K562 (cell line): ENCODE results near the gene RABGAP1L. TPM values are rescaled to one million over a fixed set of nuclear protein-coding genes. Genes with fewer than 3 reads are reported as not detected.

ENCODE experiments used
- ARID1B ChIP-seq: fragments of 450-650 bp; IDR thresholded peaks from 2 replicates; pipeline ENCODE4 v1.6.1; 2016; ENCODE audit warnings: antibody characterized with exemption, mild to moderate bottlenecking, inconsistent platforms
- ATF7 ChIP-seq: fragments of 450-650 bp; IDR thresholded peaks from 2 replicates; pipeline ENCODE4 v1.7.1; 2014; ENCODE audit warnings: mild to moderate bottlenecking, moderate library complexity
- CBX2 ChIP-seq: fragments of 200-600 bp; sonication (generic); IDR thresholded peaks from one replicate; pipeline ENCODE4 v1.6.1; 2012; ENCODE audit warnings: mild to moderate bottlenecking, low read length, inconsistent platforms; ENCODE audit not compliant: insufficient read depth, poor library complexity, severe bottlenecking
- CTCF ChIP-seq, 3 experiments: IDR thresholded peaks in 2 of 3; conservative IDR thresholded peaks in 1 of 3; 2 replicates each; pipeline ENCODE4 v1.5.1; 2011 to 2012; ENCODE audit warnings: low read length in 3 of 3, mild to moderate bottlenecking in 3 of 3, control low read depth in 2 of 3, improper control_type of control experiment in 1 of 3, inconsistent platforms in 1 of 3, low read depth in 1 of 3, mixed read lengths in 1 of 3, moderate library complexity in 1 of 3; ENCODE audit not compliant: insufficient read depth in 2 of 3
- ESRRB ChIP-seq: fragments of 250-450 bp; sonication (Bioruptor Pico); IDR thresholded peaks from 2 replicates; pipeline ENCODE4 v1.5.0; 2020; ENCODE audit warnings: mild to moderate bottlenecking, moderate library complexity, borderline replicate concordance
- FOS ChIP-seq: IDR thresholded peaks from 3 replicates; pipeline ENCODE4 v1.6.1; 2011; ENCODE audit not compliant: insufficient read length; ENCODE audit errors: extremely low read depth
- MYBL2 ChIP-seq, 2 experiments: fragments of 450-650 bp in 1 of 2; sonication (generic) in 1 of 2; formaldehyde crosslinking in 1 of 2; IDR thresholded peaks; 2 replicates each; pipeline versions ENCODE4 v1.6.1 to v1.8.1; 2017 to 2022; ENCODE audit warnings: borderline replicate concordance in 1 of 2, inconsistent platforms in 1 of 2, low read depth in 1 of 2, mild to moderate bottlenecking in 1 of 2, missing genetic modification reagents in 1 of 2, moderate library complexity in 1 of 2
- NFE2 ChIP-seq: IDR thresholded peaks from 2 replicates; pipeline ENCODE4 v1.6.1; 2014; ENCODE audit warnings: antibody characterized with exemption, low read depth
- RAD21 ChIP-seq, 2 experiments: fragments of 250-450 bp in 1 of 2; fragments of 450-650 bp in 1 of 2; sonication (Bioruptor Pico) in 1 of 2; formaldehyde crosslinking in 1 of 2; IDR thresholded peaks in 1 of 2; conservative IDR thresholded peaks in 1 of 2; 2 replicates each; pipeline versions ENCODE4 v1.4.0 to v1.8.0; 2020 to 2022; ENCODE audit warnings: mild to moderate bottlenecking in 2 of 2, moderate library complexity in 1 of 2
- RERE ChIP-seq: sonication (generic); formaldehyde crosslinking; IDR thresholded peaks from 2 replicates; pipeline ENCODE4 v1.8.0; 2023; ENCODE audit warnings: missing genetic modification reagents, mild to moderate bottlenecking, borderline replicate concordance
- SFPQ ChIP-seq: fragments of 200-400 bp; formaldehyde crosslinking; IDR thresholded peaks from 2 replicates; pipeline ENCODE4 v1.6.1; 2017; ENCODE audit warnings: mild to moderate bottlenecking, low read depth, low read length, moderate library complexity
- SRSF9 ChIP-seq: fragments of 200-400 bp; formaldehyde crosslinking; IDR thresholded peaks from 2 replicates; pipeline ENCODE4 v1.6.1; 2017; ENCODE audit warnings: low read depth, low read length, borderline replicate concordance
- TCFL5 ChIP-seq: fragments of 250-450 bp; sonication (Bioruptor Pico); conservative IDR thresholded peaks from 2 replicates; pipeline ENCODE4 v1.6.1; 2021; ENCODE audit warnings: mild to moderate bottlenecking, moderate library complexity, matching md5 sums
- ZNF133 ChIP-seq: fragments of 250-450 bp; sonication (Bioruptor Pico); IDR thresholded peaks from 2 replicates; pipeline ENCODE4 v1.4.0; 2020; ENCODE audit warnings: mild to moderate bottlenecking
- ZNF134 ChIP-seq: fragments of 250-450 bp; sonication (Bioruptor Pico); conservative IDR thresholded peaks from 2 replicates; pipeline ENCODE4 v1.4.0; 2020
- polyA plus RNA-seq, 8 experiments: library from polyadenylated mRNA; depleted of rRNA in 4 of 8; stranded (reverse) in 5 of 8; unstranded in 3 of 8; fragments of >200 nt; fragmentation: Nextera tagmentation in 2 of 8; fragmentation: Illumina TruSeq in 1 of 8; extraction: Ambion mirVana in 2 of 8; extraction: Trizol in 1 of 8; gene quantifications; 2 replicates each; pipeline versions ENCODE4 v1.2.1 to v1.2.3, GENCODE V29; 2011 to 2014; ENCODE audit warnings: inconsistent platforms in 1 of 8, missing spikeins in 1 of 8
- total RNA-seq, 7 experiments: library from RNA; depleted of rRNA in 6 of 7; stranded (reverse); fragments of >200 nt in 6 of 7; fragmentation: Illumina TruSeq in 2 of 7; extraction: Trizol in 2 of 7; gene quantifications; 2 replicates each; pipeline versions ENCODE4 v1.2.1 to v1.2.3, GENCODE V29; 2011 to 2021; ENCODE audit warnings: low replicate concordance in 1 of 7

The RABGAP1L gene
- total and polyA plus RNA-seq, 9 of the 15 experiments (the other 6 are each of a cell fraction or from before 2014, with no cell fraction given), result 16.5 to 44.9 (median 26.7) TPM

GRCh38 chr1:174166530-174167264 lies 7.4 kb downstream of the RABGAP1L start (continued):
- TF ChIP-seq SRSF9 (no peak), ESRRB (CRISPR knock-in tag) (no peak), TCFL5 (CRISPR knock-in tag) (peak; percentile 80), NFE2 (peak; percentile 51), FOS (no peak), CBX2 (no peak), RERE (CRISPR knock-in tag) (no peak), MYBL2 (IDR thresholded peaks at IDR 0.05; ENCODE audit: low read depth) (peak; percentile 93), MYBL2 (CRISPR knock-in tag; IDR thresholded peaks at IDR 0.05; ENCODE audit: borderline replicate concordance) (no peak), ARID1B (peak; percentile 93), SFPQ (no peak), ATF7 (peak; percentile 57; the same call in 1 of the 2 replicates), CTCF (IDR thresholded peaks at IDR 0.05 in 2 of 3, conservative IDR thresholded peaks at IDR 0.05 in 1 of 3; ENCODE audit: insufficient read depth in 2 of 3, low read depth in 1 of 3, low read length in 3 of 3) (no peak), ZNF133 (CRISPR knock-in tag) (no peak), ZNF134 (CRISPR knock-in tag) (0 out of 2 replicates have a peak, but pooled peaks have one; percentile 45), RAD21 (CRISPR knock-in tag; conservative IDR thresholded peaks at IDR 0.05 in 1 of 2, IDR thresholded peaks at IDR 0.05 in 1 of 2) (no peak)
